Keratinocyte (primary cell): Measurements from ENCODE around the gene FOXQ1. TPM values are rescaled to one million over a fixed set of nuclear protein-coding genes. Genes with fewer than 3 reads are reported as not detected.

Source experiments
- DNase-seq: peaks from one replicate; pipeline ENCODE4 v3.0.0-alpha.2; 2011; ENCODE audit warnings: low read depth, missing footprints, low spot score
- FAIRE-seq: peaks from 2 replicates; lab custom pipeline; 2011; peaks lifted over from hg19 to GRCh38; lab: Jason Lieb, UNC
- H2AFZ ChIP-seq: 2 replicates; pipeline ENCODE4 v1.6.0; 2012; ENCODE audit warnings: low read length, control low read depth, inconsistent platforms; ENCODE audit not compliant: control insufficient read depth
- H3K27ac ChIP-seq: 2 replicates; pipeline ENCODE4 v1.5.1; 2011; ENCODE audit warnings: low read length; ENCODE audit not compliant: control insufficient read depth, insufficient read depth
- H3K27me3 ChIP-seq: 3 replicates; pipeline ENCODE4 v1.6.0; 2011; ENCODE audit warnings: low read length; ENCODE audit not compliant: control insufficient read depth, insufficient read depth; ENCODE audit errors: extremely low read depth
- H3K36me3 ChIP-seq, 2 experiments: 2 replicates in 1 of 2; 3 replicates in 1 of 2; pipeline ENCODE4 v1.5.1; 2011; ENCODE audit warnings: low read length in 2 of 2, mild to moderate bottlenecking in 1 of 2; ENCODE audit not compliant: control insufficient read depth in 2 of 2, insufficient read depth in 2 of 2; ENCODE audit errors: extremely low read depth in 1 of 2
- H3K4me1 ChIP-seq: 3 replicates; pipeline ENCODE4 v1.5.1; 2011; ENCODE audit warnings: low read length; ENCODE audit not compliant: control insufficient read depth, insufficient read depth; ENCODE audit errors: extremely low read depth
- H3K4me2 ChIP-seq: 3 replicates; pipeline ENCODE4 v1.6.0; 2011; ENCODE audit warnings: low read depth, low read length; ENCODE audit not compliant: control insufficient read depth, insufficient read depth; ENCODE audit errors: extremely low read depth
- H3K4me3 ChIP-seq, 3 experiments: fragments of 200-600 bp in 1 of 3; sonication (generic) in 1 of 3; 2 replicates in 2 of 3; 3 replicates in 1 of 3; pipeline ENCODE4 v1.5.1; 2011 to 2016; ENCODE audit warnings: low read length in 3 of 3, mild to moderate bottlenecking in 3 of 3, control low read depth in 2 of 3, inconsistent platforms in 1 of 3, low read depth in 1 of 3, mixed read lengths in 1 of 3, mixed run types in 1 of 3, moderate library complexity in 1 of 3; ENCODE audit not compliant: control insufficient read depth in 2 of 3, insufficient read depth in 2 of 3; ENCODE audit errors: extremely low read depth in 1 of 3
- H3K79me2 ChIP-seq: 2 replicates; pipeline ENCODE4 v1.6.0; 2012; ENCODE audit warnings: low read length; ENCODE audit not compliant: control insufficient read depth, insufficient read depth
- H3K9ac ChIP-seq: 3 replicates; pipeline ENCODE4 v1.6.0; 2011; ENCODE audit warnings: low read length; ENCODE audit not compliant: control insufficient read depth, insufficient read depth; ENCODE audit errors: extremely low read depth
- H3K9me1 ChIP-seq: 3 replicates; pipeline ENCODE4 v1.6.0; 2011; ENCODE audit warnings: low read length; ENCODE audit not compliant: control insufficient read depth, insufficient read depth; ENCODE audit errors: extremely low read depth
- H3K9me3 ChIP-seq: 2 replicates; pipeline ENCODE4 v1.5.1; 2012; ENCODE audit warnings: low read depth, low read length; ENCODE audit not compliant: control insufficient read depth
- H4K20me1 ChIP-seq: 3 replicates; pipeline ENCODE4 v1.6.0; 2011; ENCODE audit warnings: low read length; ENCODE audit not compliant: control insufficient read depth, insufficient read depth; ENCODE audit errors: extremely low read depth
- CTCF ChIP-seq, 3 experiments: IDR thresholded peaks in 1 of 3; conservative IDR thresholded peaks in 1 of 3; optimal IDR thresholded peaks in 1 of 3; 2 replicates in 2 of 3; 3 replicates in 1 of 3; pipeline versions ENCODE3 to v1.5.1; 2011; ENCODE audit warnings: low read length in 3 of 3, mild to moderate bottlenecking in 3 of 3, moderate library complexity in 2 of 3, control low read depth in 1 of 3, inconsistent platforms in 1 of 3; ENCODE audit not compliant: insufficient read depth in 2 of 3; ENCODE audit errors: extremely low read depth in 1 of 3
- EZH2 ChIP-seq: IDR thresholded peaks from one replicate; pipeline ENCODE4 v1.6.1; 2012; ENCODE audit warnings: inconsistent platforms, mild to moderate bottlenecking, low read length, moderate library complexity
- dilution Hi-C: fragments of 300-500 bp; cut with MboI; formaldehyde crosslinking; loops from one replicate; pipeline ENCODE4 v1.7.0; 2020; ENCODE audit warnings: low sequenced_read_pairs; ENCODE audit not compliant: extremely low pct_ligation_motif_present
- polyA plus RNA-seq, 5 experiments: library from polyadenylated mRNA; depleted of rRNA in 3 of 5; stranded (reverse) in 3 of 5; stranded (forward) in 1 of 5; unstranded in 1 of 5; fragments of >200 nt; gene quantifications; 1 replicate in 1 of 5; 2 replicates in 3 of 5; 3 replicates in 1 of 5; pipeline versions ENCODE4 v1.2.1 to v1.2.3, GENCODE V29; 2011 to 2012; ENCODE audit warnings: missing spikeins in 2 of 5, low read depth in 1 of 5, low replicate concordance in 1 of 5

Gene FOXQ1
- polyA plus RNA-seq, 1 donor (not counting 4 experiments of a cell fraction or from before 2014, with no cell fraction given), result 5.4 TPM

DNA sequence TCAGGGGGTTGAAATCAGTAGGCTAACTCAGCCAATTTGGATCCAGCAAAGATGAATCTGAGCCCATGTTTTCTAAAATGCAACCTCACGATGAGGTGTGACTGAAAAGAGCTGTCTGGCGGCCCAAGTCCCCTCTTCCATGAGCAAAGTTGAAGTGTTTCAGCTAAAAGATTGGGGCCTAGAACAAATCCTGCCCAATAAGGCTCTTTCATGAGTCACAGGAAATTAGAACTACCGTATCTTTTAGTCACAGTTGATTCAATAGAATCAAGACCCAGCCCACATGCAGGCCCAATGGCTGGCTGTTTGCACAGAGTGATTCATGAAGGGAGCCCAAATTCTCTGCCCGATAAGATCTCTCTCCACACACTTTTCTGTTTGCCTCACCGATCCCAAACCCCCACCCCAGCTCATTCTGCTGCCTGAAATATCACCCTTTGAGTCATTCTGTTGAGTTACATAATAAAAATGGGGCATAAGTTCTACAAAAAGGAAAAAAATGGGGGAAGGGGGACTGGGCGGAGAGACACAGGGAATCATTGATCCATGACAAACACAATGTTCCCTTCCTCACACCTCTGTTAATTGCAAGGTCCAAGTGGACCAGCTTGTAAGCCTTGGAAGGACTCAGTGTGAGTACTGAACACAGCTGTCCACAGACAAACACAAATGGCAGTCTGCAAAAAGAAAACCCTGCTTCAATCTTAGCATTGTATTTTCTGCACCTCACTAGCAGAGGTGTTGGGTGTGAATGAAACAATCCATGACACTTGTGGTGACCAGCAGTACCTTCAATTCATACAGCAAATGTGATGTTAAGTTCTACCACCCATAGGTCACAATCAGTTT, 13.8 kb downstream of the FOXQ1 start:
- DNase-seq (peak; percentile 95), FAIRE-seq (peak; percentile 78)
- H3K9me3 ChIP-seq, result no peaks in the 10 kb centered on the region
- peak overlapping the region; percentile 59 for H3K9ac ChIP-seq
- TF ChIP-seq EZH2, result no peak
- peaks cover 3% of the 10 kb centered on the region for H3K9me1 ChIP-seq
- H4K20me1 ChIP-seq, result no peaks in the 10 kb centered on the region
- H3K27me3 ChIP-seq, result no peaks in the 10 kb centered on the region
- H3K4me3 ChIP-seq, result peak overlapping the region in 1 of 3 experiments; percentile 22
- no peaks in the 10 kb centered on the region for H3K36me3 ChIP-seq
- H3K79me2 ChIP-seq, result no peaks in the 10 kb centered on the region
- H3K27ac ChIP-seq, result peak overlapping the region; percentile 93
- peaks cover 65% of the 10 kb centered on the region for H3K4me1 ChIP-seq
- peak overlapping the region; percentile 80 for H2AFZ ChIP-seq
- H3K4me2 ChIP-seq, result peak overlapping the region; percentile 87
- dilution Hi-C loops, result no loop called here

- H3K4me3 ChIP-seq, result no peak overlapping the region
- peaks cover 62% of the 10 kb centered on the region for H3K4me1 ChIP-seq
- dilution Hi-C loops, result no loop called here
- no peak overlapping the region for H3K4me2 ChIP-seq
- no peak overlapping the region for H3K9ac ChIP-seq
- H2AFZ ChIP-seq, result no peak overlapping the region
- TF ChIP-seq EZH2 (no peak), CTCF (optimal IDR thresholded peaks at IDR 0.05 in 1 of 3, IDR thresholded peaks at IDR 0.05 in 1 of 3, conservative IDR thresholded peaks at IDR 0.05 in 1 of 3; ENCODE audit: extremely low read depth in 1 of 3, insufficient read depth in 2 of 3, low read length in 3 of 3) (no peak)
- H3K9me3 ChIP-seq, result no peaks in the 10 kb centered on the region
- no peaks in the 10 kb centered on the region for H3K27me3 ChIP-seq
- H3K9me1 ChIP-seq, result peaks cover 3% of the 10 kb centered on the region
- FAIRE-seq (no peak), DNase-seq (no peak)
- no peak overlapping the region for H3K27ac ChIP-seq
- H3K79me2 ChIP-seq, result no peaks in the 10 kb centered on the region
- H3K36me3 ChIP-seq, result no peaks in the 10 kb centered on the region
- H4K20me1 ChIP-seq, result no peaks in the 10 kb centered on the region
Observed at GRCh38 chr6:1326535-1327121, 14.7 kb downstream of the FOXQ1 start.
